HG03039 (cell line): ENCODE data around the gene GASK1A.

Experiments used
- ATAC-seq: cut with Tn5 transposase; IDR thresholded peaks from one replicate; pipeline ENCODE4 v1.9.1; 2021; ENCODE audit warnings: mild to moderate bottlenecking, moderate library complexity; ENCODE audit not compliant: unreplicated experiment

Gene GASK1A

DNA sequence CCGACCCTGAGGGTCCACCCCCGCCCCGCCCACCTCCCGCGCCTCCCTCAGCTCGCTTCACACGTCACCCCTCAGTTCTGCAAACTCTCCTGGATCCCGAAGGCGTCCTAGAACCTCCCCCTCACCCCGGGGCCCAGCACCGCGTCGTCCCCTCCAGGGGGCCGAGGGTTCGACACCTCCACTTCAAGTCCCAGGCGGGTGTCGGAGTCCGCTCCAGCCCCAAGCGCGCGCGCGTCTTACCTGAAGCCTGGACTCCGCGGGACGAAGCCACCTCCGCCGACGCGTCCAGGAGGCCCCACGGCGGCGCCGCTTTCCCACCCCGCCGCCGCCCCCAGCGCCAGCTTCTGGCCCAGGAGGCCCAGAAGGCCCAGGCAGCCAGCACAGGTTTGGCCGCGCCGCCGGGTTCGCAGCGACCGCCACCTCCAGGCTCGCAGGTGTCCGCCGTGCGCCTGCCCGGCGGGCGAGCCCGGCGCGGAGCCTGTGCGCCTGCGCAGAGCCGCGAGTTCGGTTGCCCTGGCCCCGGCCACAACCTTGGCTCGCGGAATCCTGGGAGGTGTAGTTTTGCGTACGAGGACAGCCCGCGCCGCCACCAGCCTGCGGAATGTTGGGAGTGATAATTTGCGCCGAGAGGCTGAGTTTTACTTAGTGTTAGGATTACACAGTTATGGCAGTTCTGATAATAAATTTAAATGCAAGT, 126.6 kb downstream of the GASK1A start, which contains the start of gene POMGNT2:
POMGNT2 (minus strand) TSS at position 484 of the 697 bp plus-strand sequence. CDS start 24,648 bp downstream, outside the sequence.
- peak; percentile 88 for ATAC-seq

- ATAC-seq: no peak
These were observed 127.2 kb downstream of the GASK1A start for GRCh38 chr3:43106293-43106628.
